IMR-90 (cell line): ENCODE data around the gene PPM1A. TPM values are rescaled to one million over a fixed set of nuclear protein-coding genes. Genes with fewer than 3 reads are reported as not detected.

ENCODE experiments used
- ATAC-seq: fragments of 200-7000 bp; cut with Tn5 transposase; 2 replicates; pipeline ENCODE4 v1.9.1; 2020; ENCODE audit warnings: low read depth, mild to moderate bottlenecking, moderate library complexity
- BruUV-seq: library from RNA; stranded (reverse); fragments of 400-500 nt; replicated peaks from 2 replicates; lab custom pipeline; 2021; lab: Mats Ljungman, UMichigan
- CTCF ChIA-PET: fragments of 300-600 bp; formaldehyde crosslinking; extraction: SDS; loops from one replicate; lab custom pipeline; 2021; ENCODE audit warnings: antibody characterized with exemption; lab: Yijun Ruan, JAX
- POLR2A ChIA-PET: fragments of 300-600 bp; sonication (Branson Sonifier 250); formaldehyde crosslinking; loops from one replicate; lab custom pipeline; 2022; ENCODE audit warnings: antibody characterized with exemption; ENCODE audit not compliant: unreplicated experiment; lab: Charles Lee
- DNase-seq: peaks from one replicate; pipeline ENCODE4 v3.0.0; 2013
- H2AFZ ChIP-seq: replicated peaks from 2 replicates; pipeline ENCODE3; 2013; ENCODE audit warnings: low read length, mild to moderate bottlenecking; ENCODE audit not compliant: poor library complexity
- H2AK5ac ChIP-seq: 2 replicates; pipeline ENCODE4 v1.6.1; 2013; ENCODE audit warnings: low read depth, low read length, inconsistent platforms
- H2AK9ac ChIP-seq: replicated peaks from 2 replicates; pipeline ENCODE3; 2013; ENCODE audit warnings: mild to moderate bottlenecking, low read depth, low read length, moderate library complexity; ENCODE audit not compliant: poor library complexity
- H2BK120ac ChIP-seq: 2 replicates; pipeline ENCODE4 v1.6.1; 2013; ENCODE audit warnings: low read depth, low read length, inconsistent platforms
- H2BK15ac ChIP-seq: 3 replicates; pipeline ENCODE4 v1.6.1; 2013; ENCODE audit warnings: low read depth, low read length, inconsistent platforms
- H2BK20ac ChIP-seq: 2 replicates; pipeline ENCODE4 v1.6.1; 2013; ENCODE audit warnings: low read depth, mild to moderate bottlenecking, inconsistent platforms, low read length, moderate library complexity
- H2BK5ac ChIP-seq: 2 replicates; pipeline ENCODE4 v1.6.1; 2013; ENCODE audit warnings: mild to moderate bottlenecking, low read depth, low read length, inconsistent platforms; ENCODE audit not compliant: poor library complexity, severe bottlenecking
- H3K14ac ChIP-seq: replicated peaks from 2 replicates; pipeline ENCODE4 v1.6.1; 2013; ENCODE audit warnings: low read depth, low read length, inconsistent platforms
- H3K18ac ChIP-seq: 2 replicates; pipeline ENCODE4 v1.6.1; 2013; ENCODE audit warnings: low read depth, low read length, control low read depth
- H3K23ac ChIP-seq: 2 replicates; pipeline ENCODE4 v1.6.1; 2013; ENCODE audit warnings: low read depth, low read length, inconsistent platforms
- H3K27ac ChIP-seq: 2 replicates; pipeline ENCODE4 v1.5.1; 2013; ENCODE audit warnings: mild to moderate bottlenecking, control low read depth, low read length; ENCODE audit not compliant: insufficient read depth
- H3K27me3 ChIP-seq: 2 replicates; pipeline ENCODE4 v1.6.1; 2013; ENCODE audit warnings: low read length; ENCODE audit not compliant: control insufficient read depth, insufficient read depth
- H3K36me3 ChIP-seq: 2 replicates; pipeline ENCODE4 v1.6.1; 2013; ENCODE audit warnings: low read length, mixed read lengths; ENCODE audit not compliant: control insufficient read depth, insufficient read depth
- H3K4ac ChIP-seq: 2 replicates; pipeline ENCODE4 v1.6.1; 2013; ENCODE audit warnings: low read depth, low read length, inconsistent platforms
- H3K4me1 ChIP-seq: 2 replicates; pipeline ENCODE4 v1.6.1; 2013; ENCODE audit warnings: low read length, mixed read lengths; ENCODE audit not compliant: control insufficient read depth, insufficient read depth
- H3K4me2 ChIP-seq: 2 replicates; pipeline ENCODE4 v1.6.1; 2013; ENCODE audit warnings: low read depth, mild to moderate bottlenecking, control low read depth, low read length, moderate library complexity
- H3K4me3 ChIP-seq: 2 replicates; pipeline ENCODE4 v1.5.1; 2013; ENCODE audit warnings: low read depth, mild to moderate bottlenecking, control low read depth, low read length, moderate library complexity; ENCODE audit not compliant: insufficient read depth
- H3K56ac ChIP-seq: 2 replicates; pipeline ENCODE4 v1.6.1; 2013; ENCODE audit warnings: low read length, inconsistent platforms; ENCODE audit not compliant: insufficient read depth; ENCODE audit errors: extremely low read depth
- H3K79me1 ChIP-seq, 2 experiments: 2 replicates each; pipeline ENCODE4 v1.6.1; 2013; ENCODE audit warnings: low read length in 2 of 2, inconsistent platforms in 1 of 2, low read depth in 1 of 2
- H3K9ac ChIP-seq: 2 replicates; pipeline ENCODE4 v1.6.1; 2013; ENCODE audit warnings: low read depth, low read length, control low read depth
- H3K9me1 ChIP-seq: 2 replicates; pipeline ENCODE4 v1.6.1; 2013; ENCODE audit warnings: low read length, inconsistent platforms; ENCODE audit not compliant: insufficient read depth
- H3K9me3 ChIP-seq: 2 replicates; pipeline ENCODE4 v1.6.1; 2013; ENCODE audit warnings: low read length; ENCODE audit not compliant: control insufficient read depth, insufficient read depth
- H4K20me1 ChIP-seq: 2 replicates; pipeline ENCODE4 v1.6.1; 2013; ENCODE audit warnings: low read length, inconsistent platforms; ENCODE audit not compliant: insufficient read depth
- H4K5ac ChIP-seq: 2 replicates; pipeline ENCODE4 v1.6.1; 2013; ENCODE audit warnings: mild to moderate bottlenecking, low read depth, low read length, control low read depth
- H4K8ac ChIP-seq, 2 experiments: 2 replicates each; pipeline ENCODE4 v1.6.1; 2013; ENCODE audit warnings: low read depth in 2 of 2, low read length in 2 of 2, control low read depth in 1 of 2, inconsistent platforms in 1 of 2
- H4K91ac ChIP-seq: 2 replicates; pipeline ENCODE4 v1.6.1; 2013; ENCODE audit warnings: low read depth, low read length, inconsistent platforms; ENCODE audit not compliant: insufficient read depth
- BHLHE40 ChIP-seq: fragments of 150-350 bp; IDR thresholded peaks from 2 replicates; pipeline ENCODE4 v1.6.1; 2016; ENCODE audit warnings: mild to moderate bottlenecking, low read depth, low read length
- CEBPB ChIP-seq: IDR thresholded peaks from 2 replicates; pipeline ENCODE4 v1.6.1; 2012; ENCODE audit warnings: low read depth, low read length, improper control_type of control experiment
- CHD1 ChIP-seq: IDR thresholded peaks from 2 replicates; pipeline ENCODE4 v1.6.1; 2012; ENCODE audit warnings: low read depth, low read length, improper control_type of control experiment
- FOS ChIP-seq: fragments of 150-350 bp; IDR thresholded peaks from 2 replicates; pipeline ENCODE4 v1.6.1; 2016; ENCODE audit warnings: low read depth, low read length
- MAFK ChIP-seq: IDR thresholded peaks from 2 replicates; pipeline ENCODE4 v1.6.1; 2012; ENCODE audit warnings: low read depth, low read length, improper control_type of control experiment
- MAZ ChIP-seq: IDR thresholded peaks from 2 replicates; pipeline ENCODE4 v1.6.1; 2012; ENCODE audit warnings: low read depth, mild to moderate bottlenecking, low read length, improper control_type of control experiment, moderate library complexity, borderline replicate concordance
- MXI1 ChIP-seq: IDR thresholded peaks from 2 replicates; pipeline ENCODE4 v1.6.1; 2012; ENCODE audit warnings: low read depth, mild to moderate bottlenecking, low read length, moderate library complexity, borderline replicate concordance
- NFE2L2 ChIP-seq: fragments of 150-350 bp; IDR thresholded peaks from 2 replicates; pipeline ENCODE4 v1.6.1; 2016; ENCODE audit warnings: low read depth, mild to moderate bottlenecking, low read length
- POLR2A ChIP-seq: IDR thresholded peaks from 2 replicates; pipeline ENCODE4 v1.6.1; 2012; ENCODE audit warnings: mild to moderate bottlenecking, low read depth, low read length
- RAD21 ChIP-seq: IDR thresholded peaks from 2 replicates; pipeline ENCODE4 v1.6.1; 2012; ENCODE audit warnings: low read length, improper control_type of control experiment
- RFX5 ChIP-seq: IDR thresholded peaks from 2 replicates; pipeline ENCODE4 v1.8.0; 2012; ENCODE audit warnings: low read depth, mild to moderate bottlenecking, low read length, moderate library complexity
- SMC3 ChIP-seq: fragments of 150-350 bp; IDR thresholded peaks from 2 replicates; pipeline ENCODE4 v1.6.1; 2016; ENCODE audit warnings: low read depth, mild to moderate bottlenecking, antibody characterized with exemption, low read length, moderate library complexity
- USF2 ChIP-seq: fragments of 150-350 bp; IDR thresholded peaks from 2 replicates; pipeline ENCODE4 v1.6.1; 2017; ENCODE audit warnings: mild to moderate bottlenecking, antibody characterized with exemption, low read length, low read depth
- WGBS, 2 experiments: methylation state at CpG; one replicate each; pipeline versions ENCODE4 v1.1.5 to v1.1.7; 2013; ENCODE audit warnings: missing lambda C conversion rate in 2 of 2; ENCODE audit not compliant: insufficient read length in 1 of 2; ENCODE audit errors: extremely low coverage in 2 of 2; 5-methylcytosine and 5-hydroxymethylcytosine counted together
- dilution Hi-C: fragments of 300-500 bp; cut with HindIII; formaldehyde crosslinking; loops from one replicate; pipeline ENCODE4 v1.14.3; 2018; ENCODE audit warnings: low sequenced_read_pairs; ENCODE audit not compliant: unreplicated experiment
- in situ Hi-C: fragments of 300-500 bp; cut with MboI; formaldehyde crosslinking; loops from 3 replicates; pipeline ENCODE4 v1.14.3; 2019; ENCODE audit warnings: low sequenced_read_pairs, inconsistent platforms, mixed read lengths
- intact Hi-C: fragments of 100-400 bp; cut with micrococcal nuclease; formaldehyde crosslinking; loops from 2 replicates; pipeline ENCODE4 v1.10.0; 2022
- polyA plus RNA-seq, 3 experiments: library from polyadenylated mRNA; depleted of rRNA; stranded (reverse); fragments of >200 nt; gene quantifications; 2 replicates each; pipeline ENCODE4 v1.2.3, GENCODE V29; 2012; ENCODE audit warnings: low replicate concordance in 1 of 3
- total RNA-seq: library from RNA; depleted of rRNA; stranded (reverse); fragments of >200 nt; gene quantifications from 2 replicates; pipeline ENCODE4 v1.2.3, GENCODE V29; 2012

PPM1A gene
- total and polyA plus RNA-seq, 2 of the 4 experiments (the other 2 are of a cell fraction): 14.3 to 15.1 TPM

GRCh38 chr14:60257865-60258264 is 8.8 kb downstream of the PPM1A start:
- Histone ChIP-seq H2BK5ac (no peak overlapping the region), H4K20me1 (peaks cover 50% of the 10 kb centered on the region), H2BK120ac (no peak overlapping the region), H2AK9ac (no peak overlapping the region), H2AFZ (no peak overlapping the region), H3K14ac (no peak overlapping the region), H4K5ac (no peak overlapping the region), H3K56ac (no peak overlapping the region), H3K9me1 (no peaks in the 10 kb centered on the region), H3K9ac (no peak overlapping the region), H3K4me3 (no peak overlapping the region), H3K27ac (no peak overlapping the region), H2AK5ac (no peak overlapping the region), H2BK15ac (no peak overlapping the region), H3K79me1 (peaks cover 22 to 45% of the 10 kb centered on the region in 2 experiments), H3K27me3 (no peaks in the 10 kb centered on the region), H3K23ac (0 out of 2 replicates have a peak overlapping the region, but pooled peaks have one; percentile 18), H3K4ac (no peak overlapping the region), H2BK20ac (no peak overlapping the region), H3K18ac (no peak overlapping the region), H4K91ac (no peak overlapping the region), H3K4me2 (no peak overlapping the region), H3K9me3 (no peaks in the 10 kb centered on the region), H4K8ac (no peak overlapping the region), H3K4me1 (0 out of 2 replicates have a peak, but pooled peaks cover 2% of the 10 kb centered on the region), H3K36me3 (no peaks in the 10 kb centered on the region)
- DNase-seq (no peak), ATAC-seq (no peak)
- ChIA-PET CTCF (no interaction called here), POLR2A (interaction anchor here (0.5 kb wide), 1 partner anchor 1575 kb away, joined by 7 read pairs; no protein-coding TSS in a partner anchor)
- dilution Hi-C loops: no loop called here
- in situ Hi-C loops: no loop called here
- TF ChIP-seq RFX5 (no peak), MAZ (no peak), FOS (no peak), USF2 (no peak), RAD21 (no peak), MXI1 (no peak), BHLHE40 (no peak), POLR2A (no peak), CEBPB (no peak), CHD1 (no peak), NFE2L2 (no peak), MAFK (no peak), SMC3 (no peak)
- no CpG with 5 or more reads among the region's 1 CpG for WGBS, 2 experiments
- intact Hi-C loops: no loop called here
- no TSS peak for BruUV-seq
